OCI-LY1 (cell line): ENCODE results near the gene BMX.

ENCODE experiments used
- CTCF ChIP-seq: fragments of 200-600 bp; sonication (generic), shearing (Covaris generic); IDR thresholded peaks from 2 replicates; pipeline ENCODE4 v1.5.1; 2017; ENCODE audit warnings: mild to moderate bottlenecking, antibody characterized with exemption, low read length, moderate library complexity, mixed read lengths
- EZH2 ChIP-seq: fragments of 200-600 bp; sonication (generic), shearing (Covaris generic); IDR thresholded peaks from 2 replicates; pipeline ENCODE4 v1.8.0; 2017; ENCODE audit warnings: borderline replicate concordance, mixed run types, mild to moderate bottlenecking, antibody characterized with exemption, low read length, moderate library complexity, mixed read lengths

GRCh38 chrX:15469613-15470012, 31.0 kb upstream of the BMX start:
- TF ChIP-seq CTCF = no peak
- no peak for TF ChIP-seq EZH2
